Neural cell (in vitro differentiated cells): ENCODE measurements around the gene STK24. TPM values are rescaled to one million over a fixed set of nuclear protein-coding genes. Genes with fewer than 3 reads are reported as not detected.

Source experiments
- H2AFZ ChIP-seq: fragments of 200-600, 300-800 bp; sonication (generic), shearing (Covaris generic); 2 replicates; pipeline ENCODE4 v1.6.0; 2014; ENCODE audit warnings: low read depth, mild to moderate bottlenecking, antibody characterized with exemption, low read length, moderate library complexity
- H3F3A ChIP-seq: fragments of 200-600 bp; shearing (Covaris generic); 2 replicates; pipeline ENCODE4 v1.6.1; 2016; ENCODE audit warnings: mild to moderate bottlenecking, moderate library complexity, mixed read lengths, antibody characterized with exemption, low read length; ENCODE audit not compliant: insufficient read depth, poor library complexity, severe bottlenecking
- H3K27ac ChIP-seq: fragments of 200-600, 300-800 bp; sonication (generic), shearing (Covaris generic); 2 replicates; pipeline ENCODE4 v1.5.1; 2014; ENCODE audit warnings: mild to moderate bottlenecking, low read length, moderate library complexity
- H3K27me3 ChIP-seq: fragments of 300-800, 200-600 bp; sonication (generic), shearing (Covaris generic); 2 replicates; pipeline ENCODE4 v1.6.0; 2014; ENCODE audit warnings: mild to moderate bottlenecking, low read depth, low read length, moderate library complexity; ENCODE audit not compliant: insufficient read depth
- H3K36me3 ChIP-seq: fragments of 300-800, 200-600 bp; sonication (generic), shearing (Covaris generic); 2 replicates; pipeline ENCODE4 v1.5.1; 2014; ENCODE audit warnings: mild to moderate bottlenecking, antibody characterized with exemption, low read length, moderate library complexity; ENCODE audit not compliant: insufficient read depth
- H3K4me2 ChIP-seq: fragments of 300-800, 200-600 bp; sonication (generic), shearing (Covaris generic); 2 replicates; pipeline ENCODE4 v1.6.0; 2014; ENCODE audit warnings: mild to moderate bottlenecking, low read length
- H3K4me3 ChIP-seq: fragments of 300-800, 200-600 bp; sonication (generic), shearing (Covaris generic); 2 replicates; pipeline ENCODE4 v1.5.1; 2014; ENCODE audit warnings: mild to moderate bottlenecking, low read length, moderate library complexity
- H3K79me2 ChIP-seq: fragments of 200-600 bp; shearing (Covaris generic); replicated peaks from 2 replicates; pipeline ENCODE4 v1.6.0; 2014; ENCODE audit warnings: mild to moderate bottlenecking, low read length, moderate library complexity; ENCODE audit not compliant: insufficient read depth
- H3K9ac ChIP-seq: fragments of 300-800, 200-600 bp; sonication (generic), shearing (Covaris generic); 2 replicates; pipeline ENCODE4 v1.6.1; 2016; ENCODE audit warnings: mild to moderate bottlenecking, low read length, mixed read lengths
- H3K9me2 ChIP-seq: fragments of 200-600 bp; shearing (Covaris generic); 2 replicates; pipeline ENCODE4 v1.6.1; 2016; ENCODE audit warnings: mild to moderate bottlenecking, low read length, mixed read lengths; ENCODE audit not compliant: insufficient read depth
- H3K9me3 ChIP-seq: fragments of 200-600, 300-800 bp; sonication (generic), shearing (Covaris generic); 2 replicates; pipeline ENCODE4 v1.6.1; 2016; ENCODE audit warnings: mild to moderate bottlenecking, mixed run types, low read length, moderate library complexity, mixed read lengths
- H4K20me1 ChIP-seq: fragments of 200-600 bp; shearing (Covaris generic); 2 replicates; pipeline ENCODE4 v1.6.1; 2016; ENCODE audit warnings: mild to moderate bottlenecking, mixed run types; ENCODE audit not compliant: insufficient read depth
- EP300 ChIP-seq: fragments of 450-650 bp; conservative IDR thresholded peaks from 2 replicates; pipeline ENCODE4 v1.6.1; 2014; ENCODE audit warnings: antibody characterized with exemption, mild to moderate bottlenecking, moderate library complexity; ENCODE audit not compliant: poor library complexity, severe bottlenecking
- EZH2 ChIP-seq: fragments of 200-600, 300-800 bp; shearing (Covaris generic), sonication (generic); IDR thresholded peaks from 2 replicates; pipeline ENCODE4 v1.6.1; 2014; ENCODE audit warnings: antibody characterized with exemption, low read length, borderline replicate concordance, mild to moderate bottlenecking; ENCODE audit not compliant: insufficient read depth, poor library complexity, severe bottlenecking
- MXI1 ChIP-seq: fragments of 450-650 bp; conservative IDR thresholded peaks from 2 replicates; pipeline ENCODE4 v1.6.1; 2014; ENCODE audit warnings: antibody characterized with exemption, mild to moderate bottlenecking; ENCODE audit not compliant: poor library complexity, severe bottlenecking
- POLR2AphosphoS5 ChIP-seq: IDR thresholded peaks from 2 replicates; pipeline ENCODE4 v1.6.1; 2012
- RAD21 ChIP-seq: fragments of 450-650 bp; conservative IDR thresholded peaks from 2 replicates; pipeline ENCODE4 v1.6.1; 2014; ENCODE audit warnings: antibody characterized with exemption, mild to moderate bottlenecking, moderate library complexity
- SMC3 ChIP-seq: fragments of 450-650 bp; conservative IDR thresholded peaks from 2 replicates; pipeline ENCODE4 v1.6.1; 2014; ENCODE audit warnings: antibody characterized with exemption, mild to moderate bottlenecking, moderate library complexity; ENCODE audit not compliant: poor library complexity
- TAF1 ChIP-seq: IDR thresholded peaks from 2 replicates; pipeline ENCODE4 v1.6.1; 2012; ENCODE audit warnings: low read depth
- polyA plus RNA-seq: library from polyadenylated mRNA; depleted of rRNA; stranded (reverse); fragments of >200 nt; gene quantifications from 2 replicates; pipeline ENCODE4 v1.2.3, GENCODE V29; 2014
- TF ChIP-seq, protein P1 (sequence below): IDR thresholded peaks from 2 replicates; pipeline ENCODE4 v1.6.1; 2012; ENCODE audit warnings: borderline replicate concordance
- TF ChIP-seq, protein P2 (sequence below): fragments of 450-650 bp; IDR thresholded peaks from 2 replicates; pipeline ENCODE4 v1.5.1; 2014; ENCODE audit warnings: antibody characterized with exemption, mild to moderate bottlenecking, moderate library complexity; ENCODE audit not compliant: poor library complexity, severe bottlenecking

The STK24 gene
- polyA plus RNA-seq, 1 donor from 2014 or later, result 66.0 TPM

DNA sequence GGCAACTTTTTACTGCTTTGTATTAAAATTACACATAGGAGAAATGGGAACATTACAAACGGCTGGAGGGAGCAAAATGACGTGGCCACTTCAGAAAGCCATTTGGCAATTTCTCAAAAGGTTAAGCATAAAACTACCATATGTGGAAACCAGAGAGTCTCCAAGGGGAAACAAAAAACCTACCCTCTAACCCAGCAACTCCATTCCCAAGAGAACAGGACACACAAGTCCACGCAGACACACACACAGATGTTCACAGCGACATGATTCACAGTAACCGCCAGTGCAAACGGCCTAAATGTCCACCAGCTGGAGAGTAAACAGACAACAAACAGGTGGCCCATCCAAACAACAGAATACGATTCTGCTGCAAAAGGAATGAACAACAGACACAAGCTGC, 37.2 kb downstream of the STK24 start:
- Histone ChIP-seq H3F3A (no peaks in the 10 kb centered on the region), H3K9me2 (no peaks in the 10 kb centered on the region), H3K9ac (no peak overlapping the region), H3K79me2 (peaks cover 48% of the 10 kb centered on the region), H3K4me2 (no peak overlapping the region), H3K9me3 (peaks cover 3% of the 10 kb centered on the region), H4K20me1 (no peaks in the 10 kb centered on the region), H3K27ac (no peak overlapping the region), H2AFZ (no peak overlapping the region), H3K27me3 (no peaks in the 10 kb centered on the region), H3K36me3 (no peaks in the 10 kb centered on the region), H3K4me3 (no peak overlapping the region)
- no peak for TF ChIP-seq TAF1
- TF ChIP-seq, protein P1, sequence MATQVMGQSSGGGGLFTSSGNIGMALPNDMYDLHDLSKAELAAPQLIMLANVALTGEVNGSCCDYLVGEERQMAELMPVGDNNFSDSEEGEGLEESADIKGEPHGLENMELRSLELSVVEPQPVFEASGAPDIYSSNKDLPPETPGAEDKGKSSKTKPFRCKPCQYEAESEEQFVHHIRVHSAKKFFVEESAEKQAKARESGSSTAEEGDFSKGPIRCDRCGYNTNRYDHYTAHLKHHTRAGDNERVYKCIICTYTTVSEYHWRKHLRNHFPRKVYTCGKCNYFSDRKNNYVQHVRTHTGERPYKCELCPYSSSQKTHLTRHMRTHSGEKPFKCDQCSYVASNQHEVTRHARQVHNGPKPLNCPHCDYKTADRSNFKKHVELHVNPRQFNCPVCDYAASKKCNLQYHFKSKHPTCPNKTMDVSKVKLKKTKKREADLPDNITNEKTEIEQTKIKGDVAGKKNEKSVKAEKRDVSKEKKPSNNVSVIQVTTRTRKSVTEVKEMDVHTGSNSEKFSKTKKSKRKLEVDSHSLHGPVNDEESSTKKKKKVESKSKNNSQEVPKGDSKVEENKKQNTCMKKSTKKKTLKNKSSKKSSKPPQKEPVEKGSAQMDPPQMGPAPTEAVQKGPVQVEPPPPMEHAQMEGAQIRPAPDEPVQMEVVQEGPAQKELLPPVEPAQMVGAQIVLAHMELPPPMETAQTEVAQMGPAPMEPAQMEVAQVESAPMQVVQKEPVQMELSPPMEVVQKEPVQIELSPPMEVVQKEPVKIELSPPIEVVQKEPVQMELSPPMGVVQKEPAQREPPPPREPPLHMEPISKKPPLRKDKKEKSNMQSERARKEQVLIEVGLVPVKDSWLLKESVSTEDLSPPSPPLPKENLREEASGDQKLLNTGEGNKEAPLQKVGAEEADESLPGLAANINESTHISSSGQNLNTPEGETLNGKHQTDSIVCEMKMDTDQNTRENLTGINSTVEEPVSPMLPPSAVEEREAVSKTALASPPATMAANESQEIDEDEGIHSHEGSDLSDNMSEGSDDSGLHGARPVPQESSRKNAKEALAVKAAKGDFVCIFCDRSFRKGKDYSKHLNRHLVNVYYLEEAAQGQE, result no peak
- TF ChIP-seq EP300, result no peak
- TF ChIP-seq EZH2, result no peak

DNA sequence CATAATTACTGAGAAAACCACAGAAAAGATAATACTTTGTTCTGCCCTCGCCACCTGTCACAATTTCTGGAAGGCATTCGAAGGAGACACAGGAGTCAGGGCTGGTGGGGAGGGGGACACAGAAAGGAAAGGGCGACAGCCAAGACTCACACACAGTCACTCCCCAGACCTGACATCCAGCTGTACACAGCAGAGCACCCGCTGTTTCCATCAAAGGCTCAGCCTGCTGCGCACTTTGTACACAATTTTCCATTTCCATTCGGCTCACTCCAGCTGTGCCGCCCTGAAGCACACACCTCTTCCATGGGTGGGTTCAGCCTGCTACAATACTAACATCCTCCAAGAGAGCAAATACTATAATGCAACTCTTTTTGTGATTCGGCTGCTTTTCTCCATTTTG, 38.0 kb downstream of the STK24 start:
- Histone ChIP-seq H3K4me3 (no peak overlapping the region), H3K79me2 (peaks cover 45% of the 10 kb centered on the region), H3K9me3 (peaks cover 3% of the 10 kb centered on the region), H4K20me1 (no peaks in the 10 kb centered on the region), H3K4me2 (no peak overlapping the region), H3K9me2 (no peaks in the 10 kb centered on the region), H3K27me3 (no peaks in the 10 kb centered on the region), H3K9ac (no peak overlapping the region), H3K27ac (no peak overlapping the region), H3F3A (no peaks in the 10 kb centered on the region), H2AFZ (no peak overlapping the region), H3K36me3 (no peaks in the 10 kb centered on the region)
- TF ChIP-seq, protein P1, result no peak
- TF ChIP-seq SMC3 (no peak), EP300 (no peak), TAF1 (no peak), POLR2AphosphoS5 (no peak), RAD21 (no peak), MXI1 (no peak), EZH2 (no peak)
- TF ChIP-seq, protein P2, sequence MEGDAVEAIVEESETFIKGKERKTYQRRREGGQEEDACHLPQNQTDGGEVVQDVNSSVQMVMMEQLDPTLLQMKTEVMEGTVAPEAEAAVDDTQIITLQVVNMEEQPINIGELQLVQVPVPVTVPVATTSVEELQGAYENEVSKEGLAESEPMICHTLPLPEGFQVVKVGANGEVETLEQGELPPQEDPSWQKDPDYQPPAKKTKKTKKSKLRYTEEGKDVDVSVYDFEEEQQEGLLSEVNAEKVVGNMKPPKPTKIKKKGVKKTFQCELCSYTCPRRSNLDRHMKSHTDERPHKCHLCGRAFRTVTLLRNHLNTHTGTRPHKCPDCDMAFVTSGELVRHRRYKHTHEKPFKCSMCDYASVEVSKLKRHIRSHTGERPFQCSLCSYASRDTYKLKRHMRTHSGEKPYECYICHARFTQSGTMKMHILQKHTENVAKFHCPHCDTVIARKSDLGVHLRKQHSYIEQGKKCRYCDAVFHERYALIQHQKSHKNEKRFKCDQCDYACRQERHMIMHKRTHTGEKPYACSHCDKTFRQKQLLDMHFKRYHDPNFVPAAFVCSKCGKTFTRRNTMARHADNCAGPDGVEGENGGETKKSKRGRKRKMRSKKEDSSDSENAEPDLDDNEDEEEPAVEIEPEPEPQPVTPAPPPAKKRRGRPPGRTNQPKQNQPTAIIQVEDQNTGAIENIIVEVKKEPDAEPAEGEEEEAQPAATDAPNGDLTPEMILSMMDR, result no peak
